Measurements from ENCODE around the gene SCYGR3. TPM values are rescaled to one million over a fixed set of nuclear protein-coding genes. Genes with fewer than 3 reads are reported as not detected.

Gene SCYGR3
- total RNA-seq, 4 donors from 2014 or later, result not detected

- in situ Hi-C loops (cut with MboI; ENCODE audit: low pct_ligation_motif_present in 1 of 4, low pct_unique_long_range_greater_than_20kb in 1 of 4, low sequenced_read_pairs in 3 of 4), result no loop called here
- H3K27ac ChIP-seq, result no peak overlapping the region
- H3K9me3 ChIP-seq, result peaks cover 6 to 12% of the 10 kb centered on the region in 2 donors
- peaks cover 0 to 15% (median 2%) of the 10 kb centered on the region in 4 donors for H3K4me1 ChIP-seq
- H3K4me3 ChIP-seq, result no peak overlapping the region
- no peaks in the 10 kb centered on the region for H3K36me3 ChIP-seq
- DNase-seq, result no peak
- intact Hi-C loops (cut with DNase I; ENCODE audit: low total_unique reads), result no loop called here
- TF ChIP-seq POLR2A (IDR thresholded peaks at IDR 0.05), result no peak
- TF ChIP-seq POLR2AphosphoS5 (IDR thresholded peaks at IDR 0.05), result no peak
- no peak for TF ChIP-seq CTCF (IDR thresholded peaks at IDR 0.05)
- no peak for TF ChIP-seq EP300 (IDR thresholded peaks at IDR 0.05; ENCODE audit: low read depth)
- H3K27me3 ChIP-seq, result no peaks in the 10 kb centered on the region
- whole genome bisulfite sequencing, 2 donors (ENCODE audit: low coverage in 1 of 2), result 96 to 100% methylated on average over 1 of the region's 1 CpG
Measured at GRCh38 chr2:227579791-227580190, 34.8 kb downstream of the SCYGR3 start.

- H3K4me1 ChIP-seq, result peaks cover 0 to 15% (median 2%) of the 10 kb centered on the region in 4 donors
- H3K36me3 ChIP-seq, result no peaks in the 10 kb centered on the region
- TF ChIP-seq POLR2A (IDR thresholded peaks at IDR 0.05) (no peak), CTCF (IDR thresholded peaks at IDR 0.05) (no peak), EP300 (IDR thresholded peaks at IDR 0.05; ENCODE audit: low read depth) (no peak), POLR2AphosphoS5 (IDR thresholded peaks at IDR 0.05) (no peak)
- intact Hi-C loops (cut with DNase I; ENCODE audit: low total_unique reads), result no loop called here
- DNase-seq, result no peak
- H3K27me3 ChIP-seq, result no peaks in the 10 kb centered on the region
- in situ Hi-C loops (cut with MboI; ENCODE audit: low pct_ligation_motif_present in 1 of 4, low pct_unique_long_range_greater_than_20kb in 1 of 4, low sequenced_read_pairs in 3 of 4), result no loop called here
- no peak overlapping the region for H3K27ac ChIP-seq
- peaks cover 6 to 12% of the 10 kb centered on the region in 2 donors for H3K9me3 ChIP-seq
- H3K4me3 ChIP-seq, result no peak overlapping the region
- WGBS, 2 donors (ENCODE audit: low coverage in 1 of 2), result 64 to 69% methylated on average over 2 of the region's 2 CpGs
Measured at GRCh38 chr2:227578642-227579041, 36.0 kb downstream of the SCYGR3 start.

GRCh38 chr2:227577555-227577954, 37.1 kb downstream of the SCYGR3 start:
- TF ChIP-seq EP300 (IDR thresholded peaks at IDR 0.05; ENCODE audit: low read depth) (no peak), CTCF (IDR thresholded peaks at IDR 0.05) (no peak), POLR2A (IDR thresholded peaks at IDR 0.05) (no peak), POLR2AphosphoS5 (IDR thresholded peaks at IDR 0.05) (no peak)
- 25 to 32% methylated on average over 2 of the region's 2 CpGs for WGBS, 2 donors (ENCODE audit: low coverage in 1 of 2)
- Histone ChIP-seq H3K27ac (peak overlapping the region in 1 of 4 donors; percentile 50), H3K4me3 (no peak overlapping the region), H3K9me3 (peaks cover 5 to 6% of the 10 kb centered on the region in 2 donors), H3K36me3 (no peaks in the 10 kb centered on the region), H3K4me1 (peaks cover 0 to 15% (median 2%) of the 10 kb centered on the region in 4 donors), H3K27me3 (no peaks in the 10 kb centered on the region)
- intact Hi-C loops (cut with DNase I; ENCODE audit: low total_unique reads), result no loop called here
- no peak for DNase-seq
- in situ Hi-C loops (cut with MboI; ENCODE audit: low pct_ligation_motif_present in 1 of 4, low pct_unique_long_range_greater_than_20kb in 1 of 4, low sequenced_read_pairs in 3 of 4), result no loop called here

- no peaks in the 10 kb centered on the region for H3K9me3 ChIP-seq
- intact Hi-C loops (cut with DNase I; ENCODE audit: low total_unique reads), result no loop called here
- peaks cover 0 to 15% (median 2%) of the 10 kb centered on the region in 4 donors for H3K4me1 ChIP-seq
- H3K4me3 ChIP-seq, result no peak overlapping the region
- H3K27me3 ChIP-seq, result no peaks in the 10 kb centered on the region
- in situ Hi-C loops (cut with MboI; ENCODE audit: low pct_ligation_motif_present in 1 of 4, low pct_unique_long_range_greater_than_20kb in 1 of 4, low sequenced_read_pairs in 3 of 4), result no loop called here
- WGBS, 2 donors (ENCODE audit: low coverage in 1 of 2), result 55 to 58% methylated on average over 2 of the region's 2 CpGs
- peak overlapping the region in 1 of 4 donors; percentile 50 for H3K27ac ChIP-seq
- DNase-seq, result no peak
- TF ChIP-seq CTCF (IDR thresholded peaks at IDR 0.05) (no peak), POLR2A (IDR thresholded peaks at IDR 0.05) (no peak), POLR2AphosphoS5 (IDR thresholded peaks at IDR 0.05) (no peak), EP300 (IDR thresholded peaks at IDR 0.05; ENCODE audit: low read depth) (no peak)
- no peaks in the 10 kb centered on the region for H3K36me3 ChIP-seq
Measured at GRCh38 chr2:227576812-227577211, 37.8 kb downstream of the SCYGR3 start.

All from transverse colon (tissue), 4 donors.